NT2/D1 (cell line): ENCODE data around the gene RAD50.
"Not testable (repeated sequence)": the region's sequence is repeated elsewhere in the genome, so short reads cannot be mapped to it uniquely, and the experiment has no call there.

Source experiments
- DNase-seq: peaks from one replicate; pipeline ENCODE4 v3.0.0-alpha.2; 2011; ENCODE audit warnings: low read depth, low spot score
- H3K27me3 ChIP-seq: 2 replicates; pipeline ENCODE4 v1.6.0; 2011; ENCODE audit warnings: mild to moderate bottlenecking; ENCODE audit not compliant: insufficient read length, insufficient read depth
- H3K36me3 ChIP-seq: 2 replicates; pipeline ENCODE4 v1.6.1; 2011; ENCODE audit warnings: mild to moderate bottlenecking, low read length, mixed read lengths; ENCODE audit not compliant: insufficient read depth, insufficient read length
- H3K4me1 ChIP-seq: 2 replicates; pipeline ENCODE4 v1.5.1; 2011; ENCODE audit not compliant: insufficient read depth, insufficient read length
- H3K4me3 ChIP-seq: 2 replicates; pipeline ENCODE4 v1.5.1; 2011; ENCODE audit warnings: low read depth; ENCODE audit not compliant: insufficient read length
- H3K9ac ChIP-seq: 2 replicates; pipeline ENCODE4 v1.6.0; 2011; ENCODE audit warnings: low read depth; ENCODE audit not compliant: insufficient read length
- H3K9me3 ChIP-seq: 2 replicates; pipeline ENCODE4 v1.5.1; 2011; ENCODE audit warnings: mild to moderate bottlenecking, low read length; ENCODE audit not compliant: insufficient read depth
- SUZ12 ChIP-seq: IDR thresholded peaks from 2 replicates; pipeline ENCODE4 v1.6.1; 2011; ENCODE audit not compliant: insufficient read length, insufficient read depth; ENCODE audit errors: extremely low read depth
- YY1 ChIP-seq: IDR thresholded peaks from 2 replicates; pipeline ENCODE4 v1.6.1; 2011; ENCODE audit not compliant: insufficient read length, insufficient read depth
- ZNF274 ChIP-seq: IDR thresholded peaks from 2 replicates; pipeline ENCODE4 v1.6.1; 2011; ENCODE audit warnings: mild to moderate bottlenecking, low read depth, low read length

Gene RAD50

GRCh38 chr5:132556763-132557477 lies at the start of gene RAD50:
TSS of gene RAD50 (plus strand) at chr5:132556977. CDS start at chr5:132557325, 348 bp downstream.
- Histone ChIP-seq H3K4me3 (peak within 1 kb of the TSS; percentile 72), H3K9ac (peak within 1 kb of the TSS; percentile 86), H3K4me1 (no peaks in the 10 kb centered on the region), H3K27me3 (no peaks in the 10 kb centered on the region), H3K36me3 (peaks cover 24% of the 10 kb centered on the region), H3K9me3 (peaks cover 6% of the 10 kb centered on the region; the same call in 1 of the 2 replicates)
- TF ChIP-seq SUZ12 (no peak), YY1 (no peak), ZNF274 (no peak)
- DNase-seq = peak; percentile 58

- H3K36me3 ChIP-seq = no peaks in the 10 kb centered on the region
- no peak for DNase-seq
These were observed 46.7 kb upstream of the RAD50 start for GRCh38 chr5:132510076-132510475.

GRCh38 chr5:132513618-132514336 lies 43.0 kb upstream of the RAD50 start:
- H3K36me3 ChIP-seq, H3K9ac ChIP-seq, H3K9me3 ChIP-seq, H3K27me3 ChIP-seq, DNase-seq, H3K4me1 ChIP-seq: not testable (repeated sequence)
- H3K4me3 ChIP-seq = peak overlapping the region; percentile 25

More at GRCh38 chr5:132510076-132510475, 46.7 kb upstream of the RAD50 start:
- Histone ChIP-seq H3K4me3 (no peak overlapping the region), H3K4me1 (no peaks in the 10 kb centered on the region), H3K27me3 (no peaks in the 10 kb centered on the region), H3K9me3 (peaks cover 7% of the 10 kb centered on the region; the same call in 1 of the 2 replicates), H3K9ac (no peak overlapping the region)
- TF ChIP-seq ZNF274 (no peak), SUZ12 (no peak), YY1 (no peak)

GRCh38 chr5:132522067-132522466 lies 34.7 kb upstream of the RAD50 start:
- not testable (repeated sequence) for H3K9me3 ChIP-seq, DNase-seq, H3K4me1 ChIP-seq, H3K36me3 ChIP-seq, H3K9ac ChIP-seq, H3K27me3 ChIP-seq, H3K4me3 ChIP-seq

- not testable (repeated sequence) for H3K27me3 ChIP-seq, H3K4me3 ChIP-seq, H3K9ac ChIP-seq, H3K4me1 ChIP-seq, H3K9me3 ChIP-seq, DNase-seq, H3K36me3 ChIP-seq
These were observed 31.9 kb upstream of the RAD50 start for GRCh38 chr5:132524877-132525276.

GRCh38 chr5:132525299-132525724 lies 31.5 kb upstream of the RAD50 start:
- Histone ChIP-seq H3K9me3 (no peaks in the 10 kb centered on the region), H3K27me3 (no peaks in the 10 kb centered on the region), H3K4me1 (no peaks in the 10 kb centered on the region), H3K4me3 (no peak overlapping the region), H3K9ac (no peak overlapping the region), H3K36me3 (no peaks in the 10 kb centered on the region)
- no peak for TF ChIP-seq ZNF274
- no peak for TF ChIP-seq YY1
- no peak for TF ChIP-seq SUZ12
- DNase-seq = no peak

- peak; percentile 23 for DNase-seq
- Histone ChIP-seq H3K4me3 (no peak overlapping the region), H3K9ac (no peak overlapping the region), H3K36me3 (no peaks in the 10 kb centered on the region), H3K27me3 (no peaks in the 10 kb centered on the region), H3K4me1 (no peaks in the 10 kb centered on the region), H3K9me3 (no peaks in the 10 kb centered on the region)
- TF ChIP-seq ZNF274 = no peak
- TF ChIP-seq YY1 = no peak
- TF ChIP-seq SUZ12 = no peak
These were observed 30.3 kb upstream of the RAD50 start for GRCh38 chr5:132526290-132526973.
